Lung (tissue), 12 donors: ENCODE data around the gene RXRA. TPM values are rescaled to one million over a fixed set of nuclear protein-coding genes. Genes with fewer than 3 reads are reported as not detected.

Experiments used
- ATAC-seq: fragments of 200-7000 bp; cut with Tn5 transposase; one replicate; pipeline ENCODE4 v1.9.1; 2020; ENCODE audit warnings: moderate number of reproducible peaks; ENCODE audit not compliant: insufficient read depth, low FRiP score
- DNase-seq, 3 donors: peaks; one replicate each; pipeline ENCODE4 v3.0.0-alpha.2; 2013 to 2017
- H3K27ac ChIP-seq, 2 donors: one replicate each; pipeline ENCODE4 v1.5.1; 2013; ENCODE audit warnings: mild to moderate bottlenecking in 2 of 2, moderate library complexity in 2 of 2, control low read depth in 1 of 2, inconsistent platforms in 1 of 2, low read depth in 1 of 2, low read length in 1 of 2
- H3K27me3 ChIP-seq, 3 donors: one replicate each; pipeline ENCODE4 v1.5.1; 2013; ENCODE audit warnings: low read length in 2 of 3; ENCODE audit not compliant: control insufficient read depth in 3 of 3, insufficient read depth in 3 of 3
- H3K36me3 ChIP-seq, 4 donors: one replicate each; pipeline ENCODE4 v1.5.1; 2013; ENCODE audit warnings: low read length in 4 of 4, mild to moderate bottlenecking in 1 of 4, moderate library complexity in 1 of 4; ENCODE audit not compliant: control insufficient read depth in 4 of 4, insufficient read depth in 4 of 4
- H3K4me1 ChIP-seq, 5 donors: one replicate each; pipeline ENCODE4 v1.5.1; 2013; ENCODE audit warnings: low read length in 5 of 5, mild to moderate bottlenecking in 2 of 5, moderate library complexity in 1 of 5; ENCODE audit not compliant: control insufficient read depth in 5 of 5, insufficient read depth in 5 of 5
- H3K4me3 ChIP-seq: one replicate; pipeline ENCODE4 v1.5.1; 2013; ENCODE audit warnings: mild to moderate bottlenecking, control low read depth, moderate library complexity
- H3K9ac ChIP-seq, 2 donors: one replicate each; pipeline ENCODE4 v1.5.1; 2013; ENCODE audit warnings: low read length in 2 of 2, control low read depth in 1 of 2; ENCODE audit not compliant: insufficient read depth in 1 of 2
- H3K9me3 ChIP-seq, 4 donors: one replicate each; pipeline ENCODE4 v1.5.1; 2013; ENCODE audit warnings: low read length in 3 of 4, mild to moderate bottlenecking in 1 of 4, moderate library complexity in 1 of 4; ENCODE audit not compliant: control insufficient read depth in 4 of 4, insufficient read depth in 3 of 4
- WGBS, 2 donors: extraction: QIAGEN DNeasy Blood & Tissue Kit; methylation state at CpG; one replicate each; pipeline ENCODE4 v1.1.7; 2013; 5-methylcytosine and 5-hydroxymethylcytosine counted together
- polyA plus RNA-seq, 2 donors: library from polyadenylated mRNA; stranded (reverse); fragments of 200-250 nt; gene quantifications; one replicate each; pipeline ENCODE4 v1.2.1, GENCODE V29; 2013
- total RNA-seq, 2 donors: library from RNA; depleted of rRNA in 1 of 2; stranded (reverse); fragments of >200 nt in 1 of 2; gene quantifications; one replicate each; pipeline ENCODE4 v1.2.1, GENCODE V29; 2014 to 2021
- TF ChIP-seq, protein P1 (sequence below): IDR thresholded peaks from 2 replicates; pipeline ENCODE4 v1.5.1; 2012; ENCODE audit warnings: mild to moderate bottlenecking; ENCODE audit errors: control extremely low read depth, extremely low read depth
- donor health status: control.
- donor health status: control.
- donor health status: Bipolar disorder and iron deficiency.
- donor health status: healthy.
- donor health status: DM: yes; HTN: yes; CAD: no.

RXRA gene
- total and polyA plus RNA-seq, 4 donors, result 24.2 to 85.2 (median 52.2) TPM

DNA sequence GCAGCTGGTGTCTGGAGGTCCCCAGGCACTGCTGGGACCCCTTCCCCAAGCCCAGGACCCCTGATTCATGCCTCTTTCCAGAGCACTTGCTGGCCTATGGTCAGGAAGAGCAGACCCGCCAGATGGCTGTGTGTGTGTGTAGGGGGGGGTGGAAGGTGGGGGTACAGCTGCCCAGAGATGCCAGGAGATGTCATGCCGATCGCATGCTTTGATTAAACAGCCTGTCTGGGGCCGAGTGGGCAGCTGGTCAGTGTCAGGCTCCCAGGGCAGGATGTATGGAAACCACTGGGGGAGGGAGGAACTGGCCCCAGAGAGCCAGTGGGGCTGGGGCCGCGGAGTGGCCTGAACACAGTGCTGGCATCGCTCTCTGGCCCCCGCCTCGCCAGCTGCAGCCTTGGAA is 23.7 kb downstream of the RXRA start:
- no peak overlapping the region for H3K4me3 ChIP-seq
- H3K27ac ChIP-seq, result no peak overlapping the region
- peaks cover 0 to 51% (median 27%) of the 10 kb centered on the region in 5 donors for H3K4me1 ChIP-seq
- DNase-seq (no peak), ATAC-seq (no peak)
- H3K9ac ChIP-seq, result no peak overlapping the region
- H3K27me3 ChIP-seq, result no peaks in the 10 kb centered on the region
- TF ChIP-seq, protein P1, sequence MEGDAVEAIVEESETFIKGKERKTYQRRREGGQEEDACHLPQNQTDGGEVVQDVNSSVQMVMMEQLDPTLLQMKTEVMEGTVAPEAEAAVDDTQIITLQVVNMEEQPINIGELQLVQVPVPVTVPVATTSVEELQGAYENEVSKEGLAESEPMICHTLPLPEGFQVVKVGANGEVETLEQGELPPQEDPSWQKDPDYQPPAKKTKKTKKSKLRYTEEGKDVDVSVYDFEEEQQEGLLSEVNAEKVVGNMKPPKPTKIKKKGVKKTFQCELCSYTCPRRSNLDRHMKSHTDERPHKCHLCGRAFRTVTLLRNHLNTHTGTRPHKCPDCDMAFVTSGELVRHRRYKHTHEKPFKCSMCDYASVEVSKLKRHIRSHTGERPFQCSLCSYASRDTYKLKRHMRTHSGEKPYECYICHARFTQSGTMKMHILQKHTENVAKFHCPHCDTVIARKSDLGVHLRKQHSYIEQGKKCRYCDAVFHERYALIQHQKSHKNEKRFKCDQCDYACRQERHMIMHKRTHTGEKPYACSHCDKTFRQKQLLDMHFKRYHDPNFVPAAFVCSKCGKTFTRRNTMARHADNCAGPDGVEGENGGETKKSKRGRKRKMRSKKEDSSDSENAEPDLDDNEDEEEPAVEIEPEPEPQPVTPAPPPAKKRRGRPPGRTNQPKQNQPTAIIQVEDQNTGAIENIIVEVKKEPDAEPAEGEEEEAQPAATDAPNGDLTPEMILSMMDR, result no peak
- no peaks in the 10 kb centered on the region for H3K36me3 ChIP-seq
- WGBS, 2 donors, result 86 to 90% methylated on average over 6 to 9 of the region's 9 CpGs
- H3K9me3 ChIP-seq, result no peaks in the 10 kb centered on the region

- ATAC-seq, result no peak
- TF ChIP-seq, protein P1, result no peak
Observed at GRCh38 chr9:134350416-134350994, 24.2 kb downstream of the RXRA start.

GRCh38 chr9:134351606-134352176 is 25.4 kb downstream of the RXRA start:
- ATAC-seq (no peak), DNase-seq (no peak)
- H3K27ac ChIP-seq, result no peak overlapping the region
- no peaks in the 10 kb centered on the region for H3K9me3 ChIP-seq
- TF ChIP-seq, protein P1, result no peak
- H3K4me1 ChIP-seq, result peaks cover 0 to 52% (median 29%) of the 10 kb centered on the region in 5 donors
- WGBS, 2 donors, result 93 to 95% methylated on average over 29 of the region's 29 CpGs
- no peak overlapping the region for H3K4me3 ChIP-seq
- peaks cover 0 to 2% (median 0%) of the 10 kb centered on the region in 4 donors for H3K36me3 ChIP-seq
- H3K27me3 ChIP-seq, result no peaks in the 10 kb centered on the region
- H3K9ac ChIP-seq, result no peak overlapping the region

More at GRCh38 chr9:134350416-134350994, 24.2 kb downstream of the RXRA start:
- Histone ChIP-seq H3K36me3 (no peaks in the 10 kb centered on the region), H3K9me3 (no peaks in the 10 kb centered on the region), H3K4me3 (no peak overlapping the region), H3K27ac (no peak overlapping the region), H3K27me3 (no peaks in the 10 kb centered on the region), H3K4me1 (peaks cover 0 to 48% (median 29%) of the 10 kb centered on the region in 5 donors), H3K9ac (no peak overlapping the region)
- no peak for DNase-seq
- 83 to 90% methylated on average over 19 to 20 of the region's 20 CpGs for WGBS, 2 donors
